Kidney capillary endothelial cell (primary cell): ENCODE data around the gene ARL8A.
"Not testable (repeated sequence)": the region's sequence is repeated elsewhere in the genome, so short reads cannot be mapped to it uniquely, and the experiment has no call there.

ENCODE experiments used
- DNase-seq: peaks from one replicate; pipeline ENCODE4 v3.0.0-alpha.2; 2018; ENCODE audit warnings: low spot score

Gene ARL8A

GRCh38 chr1:202173993-202174392 is 29.5 kb upstream of the ARL8A start:
- no peak for DNase-seq

- no peak for DNase-seq
Measured at GRCh38 chr1:202172015-202172355, 27.4 kb upstream of the ARL8A start.

GRCh38 chr1:202171292-202172014 is 26.9 kb upstream of the ARL8A start:
- DNase-seq: no peak

GRCh38 chr1:202170726-202171125 is 26.2 kb upstream of the ARL8A start:
- DNase-seq: no peak

- no peak for DNase-seq
Measured at GRCh38 chr1:202168861-202169260, 24.3 kb upstream of the ARL8A start.

- DNase-seq: no peak
Measured at GRCh38 chr1:202167708-202168415, 23.3 kb upstream of the ARL8A start.

GRCh38 chr1:202167054-202167453 is 22.5 kb upstream of the ARL8A start:
- not testable (repeated sequence) for DNase-seq

- no peak for DNase-seq
Measured at GRCh38 chr1:202165942-202166843, 21.7 kb upstream of the ARL8A start.

GRCh38 chr1:202165267-202165941 is 20.9 kb upstream of the ARL8A start:
- no peak for DNase-seq

- no peak for DNase-seq
Measured at GRCh38 chr1:202164271-202165037, 19.9 kb upstream of the ARL8A start.

GRCh38 chr1:202163281-202164270 is 19.0 kb upstream of the ARL8A start:
- no peak for DNase-seq

GRCh38 chr1:202162418-202163280 is 18.1 kb upstream of the ARL8A start:
- no peak for DNase-seq

GRCh38 chr1:202162047-202162417 is 17.5 kb upstream of the ARL8A start:
- no peak for DNase-seq

GRCh38 chr1:202161151-202162046 is 16.9 kb upstream of the ARL8A start:
- DNase-seq: no peak

GRCh38 chr1:202160377-202160940 is 15.9 kb upstream of the ARL8A start, which contains the start of gene PTPN7:
Gene PTPN7 (minus strand): TSS chr1:202160602. CDS start chr1:202159402, 1,200 bp downstream.
- peak; percentile 45 for DNase-seq

- no peak for DNase-seq
Measured at GRCh38 chr1:202159534-202160371, 15.2 kb upstream of the ARL8A start.
